Neural progenitor cell (in vitro differentiated cells): ENCODE measurements around the gene PYDC1.

Experiments used
- EZH2 ChIP-seq: fragments of 200-600 bp; sonication (generic); IDR thresholded peaks from 2 replicates; pipeline ENCODE4 v1.6.1; 2017; ENCODE audit warnings: antibody characterized with exemption, mild to moderate bottlenecking, moderate library complexity
- TF ChIP-seq, protein P1 (sequence below): fragments of 200-600 bp; sonication (generic); IDR thresholded peaks from 2 replicates; pipeline ENCODE4 v1.5.1; 2017; ENCODE audit warnings: antibody characterized with exemption, mild to moderate bottlenecking

DNA sequence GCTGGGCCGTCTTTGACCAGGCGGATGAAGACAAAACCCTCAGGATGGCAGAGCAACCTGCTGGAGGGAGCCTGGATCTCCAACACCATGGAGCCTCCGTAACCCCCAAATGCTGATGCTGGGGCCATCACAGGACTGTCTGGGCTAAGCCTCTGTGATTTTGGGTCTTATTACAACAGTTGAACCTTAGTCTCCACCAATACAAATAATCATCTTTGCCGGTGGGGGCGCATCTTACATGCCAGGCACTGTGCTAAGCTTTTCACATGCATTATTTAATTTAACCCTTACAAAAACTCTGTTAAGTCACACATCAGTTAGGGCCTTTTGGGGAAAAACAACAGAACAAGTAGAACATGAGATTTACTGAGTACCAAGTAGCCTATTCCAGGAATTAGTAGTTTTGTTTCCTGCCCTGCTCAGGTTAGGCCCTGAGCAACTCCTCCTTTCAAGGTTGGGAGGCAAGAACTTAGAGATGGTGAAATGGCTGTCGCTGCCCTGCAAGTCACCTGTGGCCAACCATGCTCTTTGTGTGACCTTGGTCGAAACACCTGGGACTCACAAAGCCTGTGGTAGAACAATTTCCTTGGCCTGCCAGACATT, 33.9 kb upstream of the PYDC1 start:
- TF ChIP-seq, protein P1, sequence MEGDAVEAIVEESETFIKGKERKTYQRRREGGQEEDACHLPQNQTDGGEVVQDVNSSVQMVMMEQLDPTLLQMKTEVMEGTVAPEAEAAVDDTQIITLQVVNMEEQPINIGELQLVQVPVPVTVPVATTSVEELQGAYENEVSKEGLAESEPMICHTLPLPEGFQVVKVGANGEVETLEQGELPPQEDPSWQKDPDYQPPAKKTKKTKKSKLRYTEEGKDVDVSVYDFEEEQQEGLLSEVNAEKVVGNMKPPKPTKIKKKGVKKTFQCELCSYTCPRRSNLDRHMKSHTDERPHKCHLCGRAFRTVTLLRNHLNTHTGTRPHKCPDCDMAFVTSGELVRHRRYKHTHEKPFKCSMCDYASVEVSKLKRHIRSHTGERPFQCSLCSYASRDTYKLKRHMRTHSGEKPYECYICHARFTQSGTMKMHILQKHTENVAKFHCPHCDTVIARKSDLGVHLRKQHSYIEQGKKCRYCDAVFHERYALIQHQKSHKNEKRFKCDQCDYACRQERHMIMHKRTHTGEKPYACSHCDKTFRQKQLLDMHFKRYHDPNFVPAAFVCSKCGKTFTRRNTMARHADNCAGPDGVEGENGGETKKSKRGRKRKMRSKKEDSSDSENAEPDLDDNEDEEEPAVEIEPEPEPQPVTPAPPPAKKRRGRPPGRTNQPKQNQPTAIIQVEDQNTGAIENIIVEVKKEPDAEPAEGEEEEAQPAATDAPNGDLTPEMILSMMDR, result no peak
- TF ChIP-seq EZH2, result no peak
